Pancreas (tissue), 10 donors: ENCODE measurements around the gene DDX46. TPM values are rescaled to one million over a fixed set of nuclear protein-coding genes. Genes with fewer than 3 reads are reported as not detected.

ENCODE experiments used
- ATAC-seq, 4 donors: fragments of 200-7000 bp; cut with Tn5 transposase; one replicate each; pipeline versions ENCODE4 v1.8.0 to v1.9.1; 2020; ENCODE audit warnings: mild to moderate bottlenecking in 4 of 4, moderate library complexity in 4 of 4
- DNase-seq, 6 donors: peaks; one replicate each; pipeline ENCODE4 v3.0.0-alpha.2; 2020
- FAIRE-seq: peaks from 2 replicates; lab custom pipeline; 2012; peaks lifted over from hg19 to GRCh38; lab: Jason Lieb, UNC
- H3K27ac ChIP-seq, 4 donors: fragments of 200-600 bp; sonication (generic); 1 replicate in 3 of 4; 2 replicates in 1 of 4; pipeline versions ENCODE4 v1.5.0 to v1.8.0; 2020
- H3K27me3 ChIP-seq, 4 donors: fragments of 200-600 bp; one replicate each; pipeline ENCODE4 v1.8.0; 2021
- H3K36me3 ChIP-seq, 3 donors: fragments of 200-600 bp; sonication (generic) in 1 of 3; one replicate each; pipeline versions ENCODE4 v1.5.0 to v1.8.0; 2020 to 2021
- H3K4me1 ChIP-seq, 3 donors: fragments of 200-600 bp; one replicate each; pipeline ENCODE4 v1.8.0; 2021
- H3K4me3 ChIP-seq, 4 donors: fragments of 200-600 bp; sonication (generic) in 2 of 4; one replicate each; pipeline versions ENCODE4 v1.5.0 to v1.8.0; 2020 to 2021
- H3K9me3 ChIP-seq, 4 donors: fragments of 200-600 bp; one replicate each; pipeline ENCODE4 v1.8.0; 2021
- CTCF ChIP-seq, 4 donors: fragments of 200-600 bp; sonication (generic) in 3 of 4; IDR thresholded peaks; one replicate each; pipeline versions ENCODE4 v1.5.0 to v1.8.0; 2021; ENCODE audit warnings: antibody characterized with exemption in 4 of 4
- WGBS, 2 donors: extraction: QIAGEN DNeasy Blood & Tissue Kit; methylation state at CpG; one replicate each; pipeline ENCODE4 v1.1.7; 2013; 5-methylcytosine and 5-hydroxymethylcytosine counted together
- intact Hi-C, 3 donors: fragments of 100-400 bp; cut with DNase I; formaldehyde crosslinking; loops; one replicate each; pipeline versions ENCODE4 v1.11.1 to v1.14.2; 2022
- polyA plus RNA-seq, 2 donors: library from polyadenylated mRNA; stranded (reverse); fragments of 200-250 nt; gene quantifications; one replicate each; pipeline ENCODE4 v1.2.3, GENCODE V29; 2013
- total RNA-seq, 6 donors: library from RNA; stranded (reverse); fragmentation: NEBNext Ultra II Directional in 4 of 6; extraction: Animal tissue kit (Norgen Biotek cat#: 25700) in 4 of 6; gene quantifications; one replicate each; pipeline versions ENCODE4 v1.2.1 to v1.2.4, GENCODE V29; 2021 to 2023
- donor health status: healthy with polysubstance abuse.
- donor health status: DM: no; HTN: no; CAD: no; lungs with moderate emphysema.
- donor health status: DM: no; HTN: no; CAD: no.
- donor health status: control.
- donor health status: control.
- donor health status: Bipolar disorder and iron deficiency.
- donor health status: DM: yes; HTN: yes; CAD: no.
- donor health status: DM: no; HTN: no; CAD: no.
- donor health status: DM: no; HTN: no; CAD: no.
- donor health status: DM: yes; HTN: yes; CAD: no.

DDX46 gene
- total and polyA plus RNA-seq, 8 donors, result 14.6 to 28.8 (median 23.3) TPM

GRCh38 chr5:134792286-134792685 is 33.7 kb downstream of the DDX46 start:
- peaks cover 0 to 55% (median 9%) of the 10 kb centered on the region in 3 donors for H3K36me3 ChIP-seq
- H3K9me3 ChIP-seq, result no peaks in the 10 kb centered on the region
- FAIRE-seq (no peak), DNase-seq (no peak), ATAC-seq (no peak)
- TF ChIP-seq CTCF (IDR thresholded peaks at IDR 0.05), result no peak
- no peak overlapping the region for H3K4me3 ChIP-seq
- WGBS, 2 donors, result 92 to 94% methylated on average over 3 of the region's 3 CpGs
- no peak overlapping the region for H3K27ac ChIP-seq
- H3K27me3 ChIP-seq, result no peaks in the 10 kb centered on the region
- intact Hi-C loops, result no loop called here
- H3K4me1 ChIP-seq, result no peaks in the 10 kb centered on the region

GRCh38 chr5:134793111-134793510 is 34.5 kb downstream of the DDX46 start:
- no peaks in the 10 kb centered on the region for H3K4me1 ChIP-seq
- H3K9me3 ChIP-seq, result no peaks in the 10 kb centered on the region
- H3K27ac ChIP-seq, result no peak overlapping the region
- no peak for FAIRE-seq
- no peak for DNase-seq
- no peaks in the 10 kb centered on the region for H3K27me3 ChIP-seq
- no peak for TF ChIP-seq CTCF (IDR thresholded peaks at IDR 0.05)
- whole genome bisulfite sequencing, 2 donors, result 79 to 89% methylated on average over 4 of the region's 4 CpGs
- intact Hi-C loops, result no loop called here
- H3K36me3 ChIP-seq, result peaks cover 0 to 60% (median 9%) of the 10 kb centered on the region in 3 donors
- no peak overlapping the region for H3K4me3 ChIP-seq
- no peak for ATAC-seq

DNA sequence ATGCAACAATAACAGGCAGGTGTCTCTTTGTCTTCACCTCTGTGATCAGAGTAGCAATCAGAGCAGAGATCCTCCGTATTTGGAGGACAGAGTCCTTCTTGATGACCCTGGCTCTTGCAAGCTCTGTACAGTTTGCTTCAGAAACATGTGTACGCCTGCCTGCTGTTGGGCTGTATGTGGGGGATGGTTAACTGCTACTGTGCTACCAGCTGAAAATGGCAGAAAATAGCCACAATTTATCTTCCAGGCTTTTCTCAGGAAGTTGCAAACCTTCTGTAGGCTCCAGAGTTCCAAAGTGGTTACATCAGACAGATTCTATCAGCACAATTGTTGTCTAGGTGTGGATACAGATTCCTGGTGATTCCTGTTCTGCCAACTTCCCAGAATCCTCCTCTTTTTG is 35.5 kb downstream of the DDX46 start:
- Histone ChIP-seq H3K27me3 (no peaks in the 10 kb centered on the region), H3K36me3 (peaks cover 0 to 59% (median 9%) of the 10 kb centered on the region in 3 donors), H3K27ac (no peak overlapping the region), H3K4me1 (no peaks in the 10 kb centered on the region), H3K9me3 (no peaks in the 10 kb centered on the region), H3K4me3 (no peak overlapping the region)
- TF ChIP-seq CTCF (IDR thresholded peaks at IDR 0.05), result no peak
- FAIRE-seq, result no peak
- intact Hi-C loops, result no loop called here
- no peak for DNase-seq
- WGBS, 2 donors, result 88 to 91% methylated on average over 2 of the region's 2 CpGs
- ATAC-seq, result no peak

- ATAC-seq (no peak), DNase-seq (no peak), FAIRE-seq (no peak)
- Histone ChIP-seq H3K27ac (no peak overlapping the region), H3K36me3 (peaks cover 0 to 53% (median 9%) of the 10 kb centered on the region in 3 donors), H3K4me1 (no peaks in the 10 kb centered on the region), H3K4me3 (no peak overlapping the region), H3K9me3 (no peaks in the 10 kb centered on the region), H3K27me3 (no peaks in the 10 kb centered on the region)
- no peak for TF ChIP-seq CTCF (IDR thresholded peaks at IDR 0.05)
- 93% methylated on average over 8 of the region's 8 CpGs for WGBS, 2 donors
- intact Hi-C loops, result no loop called here
Observed at GRCh38 chr5:134794819-134795218, 36.2 kb downstream of the DDX46 start.

GRCh38 chr5:134798468-134798867 is 39.9 kb downstream of the DDX46 start:
- intact Hi-C loops, result no loop called here
- no peaks in the 10 kb centered on the region for H3K4me1 ChIP-seq
- no peak for ATAC-seq
- no peak overlapping the region for H3K4me3 ChIP-seq
- no peak for DNase-seq
- H3K27ac ChIP-seq, result no peak overlapping the region
- WGBS, 2 donors, result 85 to 91% methylated on average over 5 of the region's 5 CpGs
- no peaks in the 10 kb centered on the region for H3K9me3 ChIP-seq
- FAIRE-seq, result no peak
- H3K27me3 ChIP-seq, result no peaks in the 10 kb centered on the region
- H3K36me3 ChIP-seq, result peaks cover 0 to 22% (median 9%) of the 10 kb centered on the region in 3 donors
- no peak for TF ChIP-seq CTCF (IDR thresholded peaks at IDR 0.05)
